PC-9 (cell line): ENCODE results near the gene TRIM9.

ENCODE experiments used
- EZH2 ChIP-seq: fragments of 200-600 bp; sonication (generic); IDR thresholded peaks from 2 replicates; pipeline ENCODE4 v1.8.0; 2017; ENCODE audit warnings: antibody characterized with exemption, low read depth
- TF ChIP-seq, protein P1 (sequence below): fragments of 200-600 bp; sonication (generic); conservative IDR thresholded peaks from 2 replicates; pipeline ENCODE4 v1.6.1; 2017; ENCODE audit warnings: mixed run types, antibody characterized with exemption, mild to moderate bottlenecking, moderate library complexity

DNA sequence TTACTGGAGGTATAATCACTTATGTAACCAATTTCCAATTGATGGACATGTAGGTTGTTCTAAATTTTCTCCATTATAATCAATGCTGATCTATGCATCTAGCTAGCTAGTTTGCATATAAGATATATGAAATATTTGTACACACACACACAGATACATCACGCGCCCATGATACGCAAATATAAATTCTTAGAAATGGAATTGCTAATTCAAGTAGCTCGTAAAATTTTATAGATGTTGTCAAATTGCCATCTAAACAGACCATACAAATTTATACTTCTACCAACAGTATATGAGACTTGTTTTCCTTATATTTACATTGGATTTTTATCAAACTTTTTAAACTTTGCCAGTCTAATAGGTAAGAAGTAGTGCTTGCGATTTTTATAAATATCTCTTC lies 29.1 kb upstream of the TRIM9 start:
- TF ChIP-seq, protein P1, sequence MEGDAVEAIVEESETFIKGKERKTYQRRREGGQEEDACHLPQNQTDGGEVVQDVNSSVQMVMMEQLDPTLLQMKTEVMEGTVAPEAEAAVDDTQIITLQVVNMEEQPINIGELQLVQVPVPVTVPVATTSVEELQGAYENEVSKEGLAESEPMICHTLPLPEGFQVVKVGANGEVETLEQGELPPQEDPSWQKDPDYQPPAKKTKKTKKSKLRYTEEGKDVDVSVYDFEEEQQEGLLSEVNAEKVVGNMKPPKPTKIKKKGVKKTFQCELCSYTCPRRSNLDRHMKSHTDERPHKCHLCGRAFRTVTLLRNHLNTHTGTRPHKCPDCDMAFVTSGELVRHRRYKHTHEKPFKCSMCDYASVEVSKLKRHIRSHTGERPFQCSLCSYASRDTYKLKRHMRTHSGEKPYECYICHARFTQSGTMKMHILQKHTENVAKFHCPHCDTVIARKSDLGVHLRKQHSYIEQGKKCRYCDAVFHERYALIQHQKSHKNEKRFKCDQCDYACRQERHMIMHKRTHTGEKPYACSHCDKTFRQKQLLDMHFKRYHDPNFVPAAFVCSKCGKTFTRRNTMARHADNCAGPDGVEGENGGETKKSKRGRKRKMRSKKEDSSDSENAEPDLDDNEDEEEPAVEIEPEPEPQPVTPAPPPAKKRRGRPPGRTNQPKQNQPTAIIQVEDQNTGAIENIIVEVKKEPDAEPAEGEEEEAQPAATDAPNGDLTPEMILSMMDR = no peak
- TF ChIP-seq EZH2 = no peak
